Ovary (tissue), 3 donors: ENCODE data around the gene ARVCF.

Experiments
- CTCF ChIP-seq, 3 donors: fragments of 450-650 bp in 2 of 3; fragments of 200-600 bp in 1 of 3; IDR thresholded peaks; one replicate each; pipeline versions ENCODE4 v1.5.1 to v1.8.0; 2016 to 2022; ENCODE audit warnings: antibody characterized with exemption in 3 of 3, mild to moderate bottlenecking in 1 of 3
- EP300 ChIP-seq: sonication (generic); formaldehyde crosslinking; IDR thresholded peaks from one replicate; pipeline ENCODE4 v1.6.1; 2017; ENCODE audit warnings: antibody characterized with exemption
- donor health status: DM: no; HTN: no; CAD: no.

GRCh38 chr22:20063271-20064139 is 46.9 kb upstream of the ARVCF start:
- no peak for TF ChIP-seq CTCF (IDR thresholded peaks at IDR 0.05)
- no peak for TF ChIP-seq EP300
